GM23338 (cell line): ENCODE results near the gene TPBG. TPM values are rescaled to one million over a fixed set of nuclear protein-coding genes. Genes with fewer than 3 reads are reported as not detected.

ENCODE experiments used
- ATAC-seq: fragments of 200-7000 bp; cut with Tn5 transposase; 3 replicates; pipeline ENCODE4 v1.9.1; 2020
- DNase-seq: peaks from one replicate; pipeline ENCODE4 v3.0.0-alpha.2; 2015; ENCODE audit warnings: low spot score
- H2AFZ ChIP-seq: fragments of 200-600 bp; sonication (generic); 2 replicates; pipeline ENCODE4 v1.8.0; 2016; ENCODE audit warnings: antibody characterized with exemption, mild to moderate bottlenecking, moderate library complexity
- H3F3A ChIP-seq: fragments of 200-600 bp; sonication (generic); replicated peaks from 2 replicates; pipeline ENCODE4 v1.8.0; 2017; ENCODE audit warnings: antibody characterized with exemption, mixed run types, low read depth
- H3K27ac ChIP-seq: fragments of 200-600 bp; sonication (generic); 2 replicates; pipeline ENCODE4 v1.6.1; 2016; ENCODE audit warnings: low read depth
- H3K27me3 ChIP-seq: fragments of 200-600 bp; sonication (generic); 2 replicates; pipeline ENCODE4 v1.8.0; 2016; ENCODE audit warnings: mild to moderate bottlenecking, mixed run types, moderate library complexity; ENCODE audit not compliant: insufficient read depth
- H3K36me3 ChIP-seq: fragments of 200-600 bp; sonication (generic); 2 replicates; pipeline ENCODE4 v1.8.0; 2016; ENCODE audit warnings: mild to moderate bottlenecking; ENCODE audit not compliant: insufficient read depth
- H3K4me1 ChIP-seq: fragments of 200-600 bp; sonication (generic); 2 replicates; pipeline ENCODE4 v1.8.0; 2016; ENCODE audit warnings: mild to moderate bottlenecking, moderate library complexity; ENCODE audit not compliant: insufficient read depth
- H3K4me2 ChIP-seq: fragments of 200-600 bp; sonication (generic); 2 replicates; pipeline ENCODE4 v1.7.1; 2017; ENCODE audit warnings: mixed run types
- H3K4me3 ChIP-seq: fragments of 200-600 bp; sonication (generic); 2 replicates; pipeline ENCODE4 v1.6.1; 2016; ENCODE audit warnings: mixed run types
- H3K79me2 ChIP-seq: fragments of 200-600 bp; sonication (generic); replicated peaks from 2 replicates; pipeline ENCODE4 v1.8.0; 2017; ENCODE audit warnings: mild to moderate bottlenecking; ENCODE audit not compliant: insufficient read depth
- H3K9me2 ChIP-seq: fragments of 200-600 bp; sonication (generic); 2 replicates; pipeline ENCODE4 v1.8.0; 2017; ENCODE audit not compliant: insufficient read depth
- H4K20me1 ChIP-seq: fragments of 200-600 bp; sonication (generic); replicated peaks from 2 replicates; pipeline ENCODE4 v1.8.0; 2017; ENCODE audit warnings: mild to moderate bottlenecking; ENCODE audit not compliant: insufficient read depth
- H3K27ac Mint-ChIP-seq: 2 replicates; pipeline ENCODE4 v1.8.0; 2020; ENCODE audit warnings: inconsistent platforms, mild to moderate bottlenecking, moderate library complexity, mixed read lengths
- H3K27me3 Mint-ChIP-seq: 3 replicates; pipeline ENCODE4 v1.8.0; 2022; ENCODE audit warnings: low read depth, mild to moderate bottlenecking, moderate library complexity, mixed read lengths, inconsistent platforms; ENCODE audit not compliant: insufficient read depth, poor library complexity
- H3K36me3 Mint-ChIP-seq: 3 replicates; pipeline ENCODE4 v1.8.0; 2021; ENCODE audit warnings: low read depth, mild to moderate bottlenecking, inconsistent platforms, moderate library complexity, mixed read lengths
- H3K4me1 Mint-ChIP-seq: 3 replicates; pipeline ENCODE4 v1.8.0; 2020; ENCODE audit warnings: mild to moderate bottlenecking, inconsistent platforms, mixed read lengths
- H3K4me3 Mint-ChIP-seq: 3 replicates; pipeline ENCODE4 v1.8.0; 2021; ENCODE audit warnings: moderate library complexity, mild to moderate bottlenecking, inconsistent platforms, mixed read lengths
- H3K9me3 Mint-ChIP-seq: 3 replicates; pipeline ENCODE4 v1.8.0; 2020; ENCODE audit warnings: moderate library complexity, mild to moderate bottlenecking, inconsistent platforms, mixed read lengths
- CREB1 ChIP-seq: fragments of 250-450 bp; sonication (Bioruptor Pico); IDR thresholded peaks from 2 replicates; pipeline ENCODE4 v1.5.0; 2020; ENCODE audit warnings: low read depth, mild to moderate bottlenecking, moderate library complexity
- CTCF ChIP-seq, 2 experiments: fragments of 200-600 bp in 1 of 2; sonication (generic) in 1 of 2; conservative IDR thresholded peaks; 2 replicates each; pipeline versions ENCODE4 v1.5.1 to v1.6.1; 2016 to 2017; ENCODE audit warnings: antibody characterized with exemption in 2 of 2, low read depth in 2 of 2, mild to moderate bottlenecking in 2 of 2, moderate library complexity in 1 of 2
- EZH2 ChIP-seq: fragments of 200-600 bp; sonication (generic); IDR thresholded peaks from one replicate; pipeline ENCODE4 v1.8.0; 2017; ENCODE audit warnings: antibody characterized with exemption, mild to moderate bottlenecking, low read depth; ENCODE audit not compliant: unreplicated experiment
- EZH2phosphoT487 ChIP-seq: fragments of 200-600 bp; sonication (generic); IDR thresholded peaks from one replicate; pipeline ENCODE4 v1.8.1; 2018; ENCODE audit warnings: antibody characterized with exemption; ENCODE audit not compliant: unreplicated experiment
- POLR2AphosphoS5 ChIP-seq: IDR thresholded peaks from 2 replicates; pipeline ENCODE4 v1.6.1; 2016; ENCODE audit warnings: antibody characterized with exemption, low read depth
- REST ChIP-seq: IDR thresholded peaks from one replicate; pipeline ENCODE4 v1.6.1; 2018; ENCODE audit warnings: antibody characterized with exemption; ENCODE audit not compliant: unreplicated experiment
- STAT1 ChIP-seq: IDR thresholded peaks from one replicate; pipeline ENCODE4 v1.6.1; 2016; ENCODE audit warnings: antibody characterized with exemption; ENCODE audit not compliant: unreplicated experiment
- ZNF114 ChIP-seq: fragments of 250-450 bp; sonication (Bioruptor Pico); IDR thresholded peaks from 2 replicates; pipeline ENCODE4 v1.5.0; 2020; ENCODE audit warnings: mild to moderate bottlenecking, moderate library complexity
- ZNF331 ChIP-seq: fragments of 250-450 bp; sonication (Bioruptor Pico); IDR thresholded peaks from 2 replicates; pipeline ENCODE4 v1.5.0; 2020; ENCODE audit warnings: low read depth, mild to moderate bottlenecking, moderate library complexity
- ZNF462 ChIP-seq: fragments of 250-450 bp; sonication (Bioruptor Pico); IDR thresholded peaks from 2 replicates; pipeline ENCODE4 v1.5.0; 2020; ENCODE audit warnings: mild to moderate bottlenecking, moderate library complexity
- polyA plus RNA-seq: library from polyadenylated mRNA; unstranded; fragments of >200 nt; fragmentation: Nextera tagmentation; extraction: Ambion mirVana; gene quantifications from 2 replicates; pipeline ENCODE4 v1.2.1, GENCODE V29; 2016
- total RNA-seq: library from RNA; depleted of rRNA; stranded (reverse); fragments of >200 nt; shearing (Covaris generic); gene quantifications from 2 replicates; pipeline ENCODE4 v1.2.3, GENCODE V29; 2014
- TF ChIP-seq, protein P1 (sequence below): IDR thresholded peaks from 2 replicates; pipeline ENCODE4 v1.6.1; 2016; ENCODE audit warnings: antibody characterized with exemption

The TPBG gene
- total and polyA plus RNA-seq, 2 experiments from 2014 or later, result 22.1 to 33.0 TPM

DNA sequence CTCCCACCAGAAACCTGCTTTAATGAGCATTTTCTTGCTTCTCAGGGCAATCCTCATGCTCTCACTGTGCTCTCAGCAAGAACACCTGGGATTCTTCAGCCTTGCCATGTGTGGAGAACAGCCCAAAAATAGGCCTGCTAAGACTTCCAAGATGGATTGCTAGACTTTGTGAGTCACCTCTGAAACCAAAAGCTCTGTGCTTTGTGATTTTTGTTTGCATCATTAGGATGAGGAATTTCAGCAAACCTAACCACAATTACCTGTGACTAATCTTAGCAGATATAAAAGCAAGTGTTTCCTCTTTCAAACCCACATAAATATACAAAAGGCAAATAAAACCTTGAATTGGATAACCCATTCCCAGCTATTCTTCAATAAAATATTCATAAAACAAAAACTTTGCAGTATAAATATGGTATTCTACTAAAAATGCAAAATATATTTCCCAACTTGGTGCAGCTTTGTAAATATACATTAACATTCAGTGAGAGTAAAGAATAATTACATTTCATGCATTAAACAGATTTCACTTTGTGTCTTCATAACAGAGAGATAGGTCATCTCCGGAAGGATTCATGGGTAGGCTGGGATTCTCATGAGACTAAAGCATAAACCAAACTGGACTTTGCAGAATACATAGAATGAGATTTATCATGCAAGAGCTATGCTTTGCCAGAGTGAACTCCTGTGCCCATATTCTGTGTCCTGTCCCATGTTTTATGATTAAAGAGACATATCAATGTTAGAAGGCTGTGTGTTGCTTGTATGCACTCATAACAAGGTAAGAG, 33.5 kb downstream of the TPBG start:
- Histone ChIP-seq H3K36me3 (no peaks in the 10 kb centered on the region), H3K27me3 (no peaks in the 10 kb centered on the region), H3K27ac (no peak overlapping the region), H3K4me2 (no peak overlapping the region), H3K79me2 (no peaks in the 10 kb centered on the region), H4K20me1 (no peaks in the 10 kb centered on the region), H3K9me2 (no peaks in the 10 kb centered on the region), H3K4me1 (0 out of 2 replicates have a peak, but pooled peaks cover 19% of the 10 kb centered on the region), H3K4me3 (no peak overlapping the region), H3F3A (no peaks in the 10 kb centered on the region), H2AFZ (no peak overlapping the region)
- Mint-ChIP-seq H3K4me1 (peaks cover 25% of the 10 kb centered on the region), H3K9me3 (no peaks in the 10 kb centered on the region; the same call in 2 of the 3 replicates), H3K27me3 (peaks cover 4% of the 10 kb centered on the region), H3K4me3 (no peak overlapping the region), H3K36me3 (peaks cover 4% of the 10 kb centered on the region; the same call in 2 of the 3 replicates), H3K27ac (no peak overlapping the region; the same call in 1 of the 2 replicates)
- ATAC-seq (no peak), DNase-seq (no peak)
- TF ChIP-seq STAT1, result no peak
- no peak for TF ChIP-seq EZH2phosphoT487
- TF ChIP-seq CREB1, result no peak
- no peak for TF ChIP-seq REST
- no peak for TF ChIP-seq EZH2
- TF ChIP-seq ZNF331 (CRISPR knock-in tag), result no peak
- no peak for TF ChIP-seq ZNF462 (CRISPR knock-in tag)
- no peak for TF ChIP-seq ZNF114 (CRISPR knock-in tag)
- TF ChIP-seq, protein P1, sequence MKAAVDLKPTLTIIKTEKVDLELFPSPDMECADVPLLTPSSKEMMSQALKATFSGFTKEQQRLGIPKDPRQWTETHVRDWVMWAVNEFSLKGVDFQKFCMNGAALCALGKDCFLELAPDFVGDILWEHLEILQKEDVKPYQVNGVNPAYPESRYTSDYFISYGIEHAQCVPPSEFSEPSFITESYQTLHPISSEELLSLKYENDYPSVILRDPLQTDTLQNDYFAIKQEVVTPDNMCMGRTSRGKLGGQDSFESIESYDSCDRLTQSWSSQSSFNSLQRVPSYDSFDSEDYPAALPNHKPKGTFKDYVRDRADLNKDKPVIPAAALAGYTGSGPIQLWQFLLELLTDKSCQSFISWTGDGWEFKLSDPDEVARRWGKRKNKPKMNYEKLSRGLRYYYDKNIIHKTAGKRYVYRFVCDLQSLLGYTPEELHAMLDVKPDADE, result no peak
- no peak for TF ChIP-seq POLR2AphosphoS5
- TF ChIP-seq CTCF (conservative IDR thresholded peaks at IDR 0.05; ENCODE audit: low read depth in 2 of 2), result no peak
